Activated naive CD8-positive, alpha-beta T cell treated with anti-CD3 and anti-CD28 coated beads for 36 hours (primary cell): ENCODE data around the gene ADCY7. TPM values are rescaled to one million over a fixed set of nuclear protein-coding genes. Genes with fewer than 3 reads are reported as not detected.

Experiments used
- DNase-seq: peaks from one replicate; pipeline ENCODE4 v3.0.0; 2021
- H3K27ac Mint-ChIP-seq: one replicate; pipeline ENCODE4 v1.8.0; 2022; ENCODE audit warnings: mild to moderate bottlenecking, moderate library complexity, mixed read lengths
- H3K27me3 Mint-ChIP-seq: one replicate; pipeline ENCODE4 v1.8.0; 2022; ENCODE audit warnings: mild to moderate bottlenecking, mixed read lengths
- H3K36me3 Mint-ChIP-seq: one replicate; pipeline ENCODE4 v1.8.0; 2021; ENCODE audit warnings: mild to moderate bottlenecking, mixed read lengths
- H3K4me1 Mint-ChIP-seq: one replicate; pipeline ENCODE4 v1.8.0; 2021; ENCODE audit warnings: mixed read lengths
- H3K4me3 Mint-ChIP-seq: one replicate; pipeline ENCODE4 v1.8.0; 2022; ENCODE audit warnings: mild to moderate bottlenecking, moderate library complexity, mixed read lengths
- H3K9me3 Mint-ChIP-seq: one replicate; pipeline ENCODE4 v1.8.0; 2022; ENCODE audit warnings: mixed read lengths
- total RNA-seq, 2 experiments: library from RNA; stranded (reverse); gene quantifications; one replicate each; pipeline ENCODE4 v1.2.3, GENCODE V29; 2021

The ADCY7 gene
- total RNA-seq, 2 experiments from 2014 or later = 72.3 to 73.1 TPM

- Mint-ChIP-seq H3K27ac (peak overlapping the region; percentile 65), H3K9me3 (no peaks in the 10 kb centered on the region), H3K27me3 (no peaks in the 10 kb centered on the region), H3K4me3 (no peak overlapping the region), H3K36me3 (peaks cover 34% of the 10 kb centered on the region), H3K4me1 (peaks cover 25% of the 10 kb centered on the region)
- DNase-seq = no peak
Observed at GRCh38 chr16:50314665-50315064, 48.3 kb downstream of the ADCY7 start.

- H3K27me3 Mint-ChIP-seq = no peaks in the 10 kb centered on the region
- peaks cover 25% of the 10 kb centered on the region for H3K4me1 Mint-ChIP-seq
- no peak for DNase-seq
- H3K27ac Mint-ChIP-seq = peak overlapping the region; percentile 65
- no peaks in the 10 kb centered on the region for H3K9me3 Mint-ChIP-seq
- H3K36me3 Mint-ChIP-seq = peaks cover 30% of the 10 kb centered on the region
- H3K4me3 Mint-ChIP-seq = no peak overlapping the region
Observed at GRCh38 chr16:50315346-50315997, 49.1 kb downstream of the ADCY7 start.

- H3K4me3 Mint-ChIP-seq = no peak overlapping the region
- no peak for DNase-seq
Observed at GRCh38 chr16:50316102-50316847, 49.9 kb downstream of the ADCY7 start.

GRCh38 chr16:50316848-50317630, 50.7 kb downstream of the ADCY7 start:
- no peak for DNase-seq
- H3K4me3 Mint-ChIP-seq = no peak overlapping the region
- no peaks in the 10 kb centered on the region for H3K9me3 Mint-ChIP-seq
- peaks cover 23% of the 10 kb centered on the region for H3K4me1 Mint-ChIP-seq
- peaks cover 35% of the 10 kb centered on the region for H3K36me3 Mint-ChIP-seq
- H3K27ac Mint-ChIP-seq = no peak overlapping the region
- H3K27me3 Mint-ChIP-seq = no peaks in the 10 kb centered on the region

More at GRCh38 chr16:50316102-50316847, 49.9 kb downstream of the ADCY7 start:
- Mint-ChIP-seq H3K4me1 (peaks cover 25% of the 10 kb centered on the region), H3K27me3 (no peaks in the 10 kb centered on the region), H3K9me3 (no peaks in the 10 kb centered on the region), H3K27ac (peak overlapping the region; percentile 38), H3K36me3 (peaks cover 34% of the 10 kb centered on the region)

GRCh38 chr16:50318796-50319578, 52.6 kb downstream of the ADCY7 start:
- no peaks in the 10 kb centered on the region for H3K9me3 Mint-ChIP-seq
- peaks cover 20% of the 10 kb centered on the region for H3K4me1 Mint-ChIP-seq
- no peak overlapping the region for H3K4me3 Mint-ChIP-seq
- H3K27ac Mint-ChIP-seq = peak overlapping the region; percentile 54
- DNase-seq = no peak
- H3K36me3 Mint-ChIP-seq = peaks cover 26% of the 10 kb centered on the region
- no peaks in the 10 kb centered on the region for H3K27me3 Mint-ChIP-seq

- Mint-ChIP-seq H3K9me3 (no peaks in the 10 kb centered on the region), H3K27ac (no peak overlapping the region), H3K4me1 (peaks cover 24% of the 10 kb centered on the region), H3K27me3 (no peaks in the 10 kb centered on the region), H3K4me3 (no peak overlapping the region), H3K36me3 (peaks cover 30% of the 10 kb centered on the region)
- no peak for DNase-seq
Observed at GRCh38 chr16:50320310-50320709, 54.0 kb downstream of the ADCY7 start.

- DNase-seq = no peak
- Mint-ChIP-seq H3K27ac (no peak overlapping the region), H3K4me1 (peaks cover 31% of the 10 kb centered on the region), H3K9me3 (no peaks in the 10 kb centered on the region), H3K36me3 (peaks cover 30% of the 10 kb centered on the region), H3K27me3 (no peaks in the 10 kb centered on the region), H3K4me3 (no peak overlapping the region)
Observed at GRCh38 chr16:50322333-50322732, 56.0 kb downstream of the ADCY7 start.

GRCh38 chr16:50323335-50324011, 57.1 kb downstream of the ADCY7 start:
- H3K27ac Mint-ChIP-seq = peak overlapping the region; percentile 74
- H3K36me3 Mint-ChIP-seq = peaks cover 28% of the 10 kb centered on the region
- H3K27me3 Mint-ChIP-seq = no peaks in the 10 kb centered on the region
- no peak overlapping the region for H3K4me3 Mint-ChIP-seq
- no peak for DNase-seq
- H3K9me3 Mint-ChIP-seq = no peaks in the 10 kb centered on the region
- peaks cover 34% of the 10 kb centered on the region for H3K4me1 Mint-ChIP-seq

- peaks cover 32% of the 10 kb centered on the region for H3K4me1 Mint-ChIP-seq
- DNase-seq = no peak
Observed at GRCh38 chr16:50324345-50324744, 58.0 kb downstream of the ADCY7 start.

GRCh38 chr16:50326264-50326663, 59.9 kb downstream of the ADCY7 start:
- H3K27ac Mint-ChIP-seq = no peak overlapping the region
- no peak overlapping the region for H3K4me3 Mint-ChIP-seq
- H3K4me1 Mint-ChIP-seq = peaks cover 35% of the 10 kb centered on the region
- no peak for DNase-seq
- no peaks in the 10 kb centered on the region for H3K27me3 Mint-ChIP-seq
- no peaks in the 10 kb centered on the region for H3K9me3 Mint-ChIP-seq
- peaks cover 23% of the 10 kb centered on the region for H3K36me3 Mint-ChIP-seq

More at GRCh38 chr16:50324345-50324744, 58.0 kb downstream of the ADCY7 start:
- H3K9me3 Mint-ChIP-seq = no peaks in the 10 kb centered on the region
- H3K27ac Mint-ChIP-seq = peak overlapping the region; percentile 74
- H3K4me3 Mint-ChIP-seq = no peak overlapping the region
- H3K27me3 Mint-ChIP-seq = no peaks in the 10 kb centered on the region
- H3K36me3 Mint-ChIP-seq = peaks cover 25% of the 10 kb centered on the region

- peaks cover 22% of the 10 kb centered on the region for H3K36me3 Mint-ChIP-seq
Observed at GRCh38 chr16:50326835-50327465, 60.6 kb downstream of the ADCY7 start.

GRCh38 chr16:50329446-50330189, 63.3 kb downstream of the ADCY7 start:
- H3K4me3 Mint-ChIP-seq = no peak overlapping the region
- H3K36me3 Mint-ChIP-seq = peaks cover 24% of the 10 kb centered on the region
- H3K27me3 Mint-ChIP-seq = no peaks in the 10 kb centered on the region
- H3K27ac Mint-ChIP-seq = peak overlapping the region; percentile 58
- DNase-seq = no peak
- no peaks in the 10 kb centered on the region for H3K9me3 Mint-ChIP-seq
- peaks cover 20% of the 10 kb centered on the region for H3K4me1 Mint-ChIP-seq

More at GRCh38 chr16:50326835-50327465, 60.6 kb downstream of the ADCY7 start:
- H3K4me3 Mint-ChIP-seq = no peak overlapping the region
- H3K27ac Mint-ChIP-seq = peak overlapping the region; percentile 62
- peaks cover 35% of the 10 kb centered on the region for H3K4me1 Mint-ChIP-seq
- DNase-seq = peak; percentile 52
- H3K27me3 Mint-ChIP-seq = no peaks in the 10 kb centered on the region
- H3K9me3 Mint-ChIP-seq = no peaks in the 10 kb centered on the region

- Mint-ChIP-seq H3K27me3 (no peaks in the 10 kb centered on the region), H3K4me3 (no peak overlapping the region), H3K27ac (no peak overlapping the region), H3K36me3 (peaks cover 21% of the 10 kb centered on the region), H3K9me3 (no peaks in the 10 kb centered on the region), H3K4me1 (peaks cover 21% of the 10 kb centered on the region)
- DNase-seq = no peak
Observed at GRCh38 chr16:50331570-50331969, 65.2 kb downstream of the ADCY7 start.
